Loucy (cell line): ENCODE results near the gene CNMD.

Experiments used
- H2AFZ ChIP-seq: fragments of 200-600 bp; sonication (generic); 2 replicates; pipeline ENCODE4 v1.6.0; 2016; ENCODE audit warnings: antibody characterized with exemption, mild to moderate bottlenecking, low read length, moderate library complexity
- H3F3A ChIP-seq: fragments of 200-600 bp; 2 replicates; pipeline ENCODE4 v1.6.0; 2016; ENCODE audit warnings: antibody characterized with exemption, low read depth, mild to moderate bottlenecking
- H3K27me3 ChIP-seq: fragments of 200-600 bp; sonication (generic); 2 replicates; pipeline ENCODE4 v1.6.1; 2014; ENCODE audit warnings: low read length, mild to moderate bottlenecking; ENCODE audit not compliant: insufficient read depth, poor library complexity, severe bottlenecking
- H3K36me3 ChIP-seq: fragments of 200-600 bp; sonication (generic); 2 replicates; pipeline ENCODE4 v1.6.1; 2016; ENCODE audit warnings: low read length; ENCODE audit not compliant: insufficient read depth
- H3K4me1 ChIP-seq: fragments of 200-600 bp; sonication (generic); 2 replicates; pipeline ENCODE4 v1.5.1; 2014; ENCODE audit warnings: low read length, mild to moderate bottlenecking; ENCODE audit not compliant: insufficient read depth, poor library complexity, severe bottlenecking
- H3K4me2 ChIP-seq: fragments of 200-600 bp; sonication (generic); 2 replicates; pipeline ENCODE4 v1.6.0; 2014; ENCODE audit warnings: antibody characterized with exemption, low read length, low read depth, mild to moderate bottlenecking; ENCODE audit not compliant: poor library complexity, severe bottlenecking
- H3K4me3 ChIP-seq: fragments of 200-600 bp; sonication (generic); 2 replicates; pipeline ENCODE4 v1.5.1; 2014; ENCODE audit warnings: low read length, mild to moderate bottlenecking, mixed read lengths; ENCODE audit not compliant: poor library complexity, severe bottlenecking
- H3K79me2 ChIP-seq: fragments of 200-600 bp; sonication (generic); 2 replicates; pipeline ENCODE4 v1.6.1; 2014; ENCODE audit warnings: low read length; ENCODE audit not compliant: insufficient read depth
- H3K9ac ChIP-seq: fragments of 200-600 bp; sonication (generic); 2 replicates; pipeline ENCODE4 v1.6.0; 2014; ENCODE audit warnings: mild to moderate bottlenecking, low read depth, low read length, moderate library complexity; ENCODE audit not compliant: poor library complexity, severe bottlenecking
- H3K9me2 ChIP-seq: fragments of 200-600 bp; sonication (generic); replicated peaks from 2 replicates; pipeline ENCODE4 v1.6.1; 2016; ENCODE audit warnings: low read depth, low read length, mixed read lengths
- H3K9me3 ChIP-seq: fragments of 200-600 bp; sonication (generic); 2 replicates; pipeline ENCODE4 v1.6.1; 2014; ENCODE audit warnings: mild to moderate bottlenecking, antibody characterized with exemption, low read length, low read depth; ENCODE audit not compliant: insufficient read depth
- H4K20me1 ChIP-seq: fragments of 200-600 bp; sonication (generic); 2 replicates; pipeline ENCODE4 v1.6.0; 2014; ENCODE audit warnings: antibody characterized with exemption, low read length, mild to moderate bottlenecking; ENCODE audit not compliant: insufficient read depth, poor library complexity, severe bottlenecking
- EZH2phosphoT487 ChIP-seq: fragments of 200-600 bp; IDR thresholded peaks from 2 replicates; pipeline ENCODE4 v1.6.1; 2018; ENCODE audit warnings: antibody characterized with exemption, mild to moderate bottlenecking, moderate library complexity, borderline replicate concordance
- TF ChIP-seq, protein P1 (sequence below): fragments of 200-600 bp; sonication (generic); conservative IDR thresholded peaks from 2 replicates; pipeline ENCODE4 v1.5.1; 2014; ENCODE audit warnings: mild to moderate bottlenecking, antibody characterized with exemption, low read length

The CNMD gene

GRCh38 chr13:52739468-52740071 is at the start of gene CNMD:
Gene CNMD, minus strand, starts transcription at chr13:52739820. Its CDS starts 119 bp downstream, at chr13:52739701.
- Histone ChIP-seq H3K9me2 (no peaks in the 10 kb centered on the region), H3F3A (no peaks in the 10 kb centered on the region), H2AFZ (no peak within 1 kb of the TSS), H3K4me2 (no peak within 1 kb of the TSS), H3K27me3 (no peaks in the 10 kb centered on the region), H3K36me3 (no peaks in the 10 kb centered on the region), H3K79me2 (no peaks in the 10 kb centered on the region), H3K9ac (no peak within 1 kb of the TSS), H3K4me1 (no peaks in the 10 kb centered on the region), H3K4me3 (no peak within 1 kb of the TSS), H3K9me3 (no peaks in the 10 kb centered on the region), H4K20me1 (no peaks in the 10 kb centered on the region)
- TF ChIP-seq EZH2phosphoT487: no peak
- TF ChIP-seq, protein P1, sequence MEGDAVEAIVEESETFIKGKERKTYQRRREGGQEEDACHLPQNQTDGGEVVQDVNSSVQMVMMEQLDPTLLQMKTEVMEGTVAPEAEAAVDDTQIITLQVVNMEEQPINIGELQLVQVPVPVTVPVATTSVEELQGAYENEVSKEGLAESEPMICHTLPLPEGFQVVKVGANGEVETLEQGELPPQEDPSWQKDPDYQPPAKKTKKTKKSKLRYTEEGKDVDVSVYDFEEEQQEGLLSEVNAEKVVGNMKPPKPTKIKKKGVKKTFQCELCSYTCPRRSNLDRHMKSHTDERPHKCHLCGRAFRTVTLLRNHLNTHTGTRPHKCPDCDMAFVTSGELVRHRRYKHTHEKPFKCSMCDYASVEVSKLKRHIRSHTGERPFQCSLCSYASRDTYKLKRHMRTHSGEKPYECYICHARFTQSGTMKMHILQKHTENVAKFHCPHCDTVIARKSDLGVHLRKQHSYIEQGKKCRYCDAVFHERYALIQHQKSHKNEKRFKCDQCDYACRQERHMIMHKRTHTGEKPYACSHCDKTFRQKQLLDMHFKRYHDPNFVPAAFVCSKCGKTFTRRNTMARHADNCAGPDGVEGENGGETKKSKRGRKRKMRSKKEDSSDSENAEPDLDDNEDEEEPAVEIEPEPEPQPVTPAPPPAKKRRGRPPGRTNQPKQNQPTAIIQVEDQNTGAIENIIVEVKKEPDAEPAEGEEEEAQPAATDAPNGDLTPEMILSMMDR: no peak

DNA sequence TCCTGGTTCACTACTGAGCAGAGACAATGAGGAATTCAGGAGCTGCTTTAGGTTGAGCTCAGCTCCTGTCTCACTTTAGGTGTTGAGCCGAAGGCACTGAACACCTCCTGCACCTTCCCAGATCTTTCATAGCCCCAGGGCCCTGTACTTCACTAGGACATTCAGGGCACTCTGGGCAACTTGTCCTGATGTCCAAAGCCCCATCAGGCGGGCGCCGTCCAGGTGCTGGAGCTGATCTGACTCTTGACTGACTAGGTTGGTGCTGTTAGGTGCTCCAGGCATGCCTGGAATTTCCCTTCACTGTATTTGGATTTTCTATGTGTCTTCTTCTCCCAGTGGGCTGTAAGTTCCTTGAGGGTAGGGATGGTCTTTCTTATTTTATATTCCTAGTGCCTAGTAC is 48.4 kb upstream of the CNMD start:
- Histone ChIP-seq H4K20me1 (no peaks in the 10 kb centered on the region), H2AFZ (no peak overlapping the region), H3K9ac (no peak overlapping the region), H3K9me2 (no peaks in the 10 kb centered on the region), H3K9me3 (no peaks in the 10 kb centered on the region), H3K4me2 (no peak overlapping the region), H3K79me2 (no peaks in the 10 kb centered on the region), H3K36me3 (no peaks in the 10 kb centered on the region), H3F3A (no peaks in the 10 kb centered on the region), H3K4me1 (no peaks in the 10 kb centered on the region), H3K27me3 (no peaks in the 10 kb centered on the region), H3K4me3 (no peak overlapping the region)
- TF ChIP-seq, protein P1: no peak
- no peak for TF ChIP-seq EZH2phosphoT487

- H3K79me2 ChIP-seq: no peaks in the 10 kb centered on the region
- H2AFZ ChIP-seq: no peak overlapping the region
- no peak overlapping the region for H3K9ac ChIP-seq
- no peaks in the 10 kb centered on the region for H3K9me3 ChIP-seq
- no peak overlapping the region for H3K4me3 ChIP-seq
- H3K4me1 ChIP-seq: no peaks in the 10 kb centered on the region
- no peak for TF ChIP-seq EZH2phosphoT487
- TF ChIP-seq, protein P1: no peak
- no peak overlapping the region for H3K4me2 ChIP-seq
- no peaks in the 10 kb centered on the region for H4K20me1 ChIP-seq
- no peaks in the 10 kb centered on the region for H3F3A ChIP-seq
- H3K36me3 ChIP-seq: no peaks in the 10 kb centered on the region
- no peaks in the 10 kb centered on the region for H3K27me3 ChIP-seq
- no peaks in the 10 kb centered on the region for H3K9me2 ChIP-seq
Observed at GRCh38 chr13:52787235-52787634, 47.6 kb upstream of the CNMD start.
